HepG2 (cell line): ENCODE results near the gene CCT6A. TPM values are rescaled to one million over a fixed set of nuclear protein-coding genes. Genes with fewer than 3 reads are reported as not detected.
A peak's percentile ranks its signal among the peaks of the same experiment; 100 is the strongest.

ENCODE experiments used
- AGO1 ChIP-seq: fragments of 200-400 bp; formaldehyde crosslinking; IDR thresholded peaks from 2 replicates; pipeline ENCODE4 v1.6.1; 2017; ENCODE audit warnings: mild to moderate bottlenecking, low read depth, low read length, moderate library complexity; ENCODE audit not compliant: poor library complexity, severe bottlenecking
- ASH2L ChIP-seq: fragments of 300-600, 200-600 bp; sonication (generic); IDR thresholded peaks from 2 replicates; pipeline ENCODE4 v1.7.0; 2017; ENCODE audit warnings: low read depth, mild to moderate bottlenecking, moderate library complexity, mixed read lengths, low read length; ENCODE audit not compliant: insufficient read length
- GRHL1 ChIP-seq: sonication (generic); formaldehyde crosslinking; conservative IDR thresholded peaks from 2 replicates; pipeline ENCODE4 v1.8.0; 2022; ENCODE audit warnings: missing genetic modification reagents
- HOXA3 ChIP-seq: sonication (generic); formaldehyde crosslinking; IDR thresholded peaks from 2 replicates; pipeline ENCODE4 v1.5.0; 2020; ENCODE audit warnings: missing genetic modification reagents
- HOXA7 ChIP-seq: sonication (generic); formaldehyde crosslinking; IDR thresholded peaks from 2 replicates; pipeline ENCODE4 v1.8.1; 2022; ENCODE audit warnings: mild to moderate bottlenecking, missing genetic modification reagents, moderate library complexity
- KAT2B ChIP-seq: fragments of 150-350 bp; IDR thresholded peaks from 2 replicates; pipeline ENCODE4 v1.6.1; 2014; ENCODE audit warnings: low read depth, low read length, borderline replicate concordance
- NFIB ChIP-seq: sonication (generic); formaldehyde crosslinking; IDR thresholded peaks from 2 replicates; pipeline ENCODE4 v1.9.0; 2021; ENCODE audit warnings: missing genetic modification reagents, mild to moderate bottlenecking, borderline replicate concordance
- NR2F2 ChIP-seq: IDR thresholded peaks from 2 replicates; pipeline ENCODE4 v1.6.1; 2012; ENCODE audit warnings: low read depth, inconsistent platforms, borderline replicate concordance
- RBM22 ChIP-seq: fragments of 200-400 bp; formaldehyde crosslinking; optimal IDR thresholded peaks from 2 replicates; pipeline ENCODE3; 2017; ENCODE audit warnings: mild to moderate bottlenecking, low read length, moderate library complexity
- RXRB ChIP-seq: IDR thresholded peaks from 2 replicates; pipeline ENCODE4 v1.6.1; 2016; ENCODE audit warnings: borderline replicate concordance, missing genetic modification reagents, missing compliant biosample characterization
- SALL1 ChIP-seq: sonication (generic); formaldehyde crosslinking; IDR thresholded peaks from 2 replicates; pipeline ENCODE4 v1.8.0; 2022; ENCODE audit warnings: mild to moderate bottlenecking, missing genetic modification reagents
- STAT5B ChIP-seq: sonication (generic); formaldehyde crosslinking; IDR thresholded peaks from 2 replicates; pipeline ENCODE4 v1.4.0; 2020; ENCODE audit warnings: missing genetic modification reagents
- TCF7 ChIP-seq: sonication (generic); IDR thresholded peaks from 2 replicates; pipeline ENCODE4 v1.6.1; 2016; ENCODE audit warnings: antibody characterized with exemption, low read depth
- TFDP1 ChIP-seq: IDR thresholded peaks from 2 replicates; pipeline ENCODE4 v1.6.1; 2016; ENCODE audit warnings: missing compliant biosample characterization, missing genetic modification reagents, borderline replicate concordance
- ZBTB3 ChIP-seq: sonication (generic); formaldehyde crosslinking; IDR thresholded peaks from 2 replicates; pipeline ENCODE4 v1.4.0; 2020; ENCODE audit warnings: low read depth, mild to moderate bottlenecking, moderate library complexity, missing genetic modification reagents, borderline replicate concordance
- ZFY ChIP-seq: sonication (generic); formaldehyde crosslinking; IDR thresholded peaks from 2 replicates; pipeline ENCODE4 v1.4.0; 2020; ENCODE audit warnings: missing genetic modification reagents
- ZNF260 ChIP-seq: sonication (generic); formaldehyde crosslinking; IDR thresholded peaks from 2 replicates; pipeline ENCODE4 v1.4.0; 2020; ENCODE audit warnings: missing genetic modification reagents, low read depth, mild to moderate bottlenecking, borderline replicate concordance
- ZNF432 ChIP-seq: sonication (generic); formaldehyde crosslinking; IDR thresholded peaks from 2 replicates; pipeline ENCODE4 v1.5.0; 2020; ENCODE audit warnings: missing genetic modification reagents, mild to moderate bottlenecking, borderline replicate concordance
- ZNF670 ChIP-seq: sonication (generic); formaldehyde crosslinking; IDR thresholded peaks from 2 replicates; pipeline ENCODE4 v1.8.0; 2022; ENCODE audit warnings: mild to moderate bottlenecking, missing genetic modification reagents, borderline replicate concordance
- ZNF770 ChIP-seq: sonication (generic); formaldehyde crosslinking; IDR thresholded peaks from 2 replicates; pipeline ENCODE4 v1.5.0; 2020; ENCODE audit warnings: mild to moderate bottlenecking, missing genetic modification reagents
- ZNF773 ChIP-seq: sonication (generic); formaldehyde crosslinking; IDR thresholded peaks from 2 replicates; pipeline ENCODE4 v1.4.0; 2020; ENCODE audit warnings: missing genetic modification reagents, borderline replicate concordance
- ZNF780A ChIP-seq: sonication (generic); formaldehyde crosslinking; IDR thresholded peaks from 2 replicates; pipeline ENCODE4 v1.8.0; 2022; ENCODE audit warnings: mild to moderate bottlenecking, missing genetic modification reagents, moderate library complexity
- ZNF841 ChIP-seq: sonication (generic); formaldehyde crosslinking; IDR thresholded peaks from 2 replicates; pipeline ENCODE4 v1.8.1; 2023; ENCODE audit warnings: missing genetic modification reagents, borderline replicate concordance
- ZSCAN29 ChIP-seq: sonication (generic); formaldehyde crosslinking; conservative IDR thresholded peaks from 2 replicates; pipeline ENCODE4 v1.4.0; 2020; ENCODE audit warnings: mild to moderate bottlenecking, missing genetic modification reagents
- polyA plus RNA-seq, 8 experiments: library from polyadenylated mRNA; depleted of rRNA in 3 of 8; stranded (reverse) in 7 of 8; unstranded in 1 of 8; fragments of >200 nt; fragmentation: Illumina TruSeq in 4 of 8; extraction: Trizol in 4 of 8; gene quantifications; 2 replicates each; pipeline versions ENCODE4 v1.2.1 to v1.2.3, GENCODE V29; 2011 to 2016; ENCODE audit warnings: low read depth in 4 of 8, missing spikeins in 1 of 8, mixed read lengths in 1 of 8; ENCODE audit not compliant: insufficient read depth in 1 of 8
- total RNA-seq, 5 experiments: library from RNA; depleted of rRNA; stranded (reverse); fragments of >200 nt; fragmentation: Illumina TruSeq; extraction: Trizol; gene quantifications; 2 replicates each; pipeline ENCODE4 v1.2.3, GENCODE V29; 2016; ENCODE audit warnings: low read depth in 1 of 5
- TF ChIP-seq, protein P1 (sequence below): sonication (generic); formaldehyde crosslinking; IDR thresholded peaks from 2 replicates; pipeline ENCODE4 v1.4.0; 2020; ENCODE audit warnings: missing genetic modification reagents

CCT6A gene
- total and polyA plus RNA-seq, 2 of the 13 experiments (the other 11 are each of a cell fraction or from before 2014, with no cell fraction given): 219 to 292 TPM

DNA sequence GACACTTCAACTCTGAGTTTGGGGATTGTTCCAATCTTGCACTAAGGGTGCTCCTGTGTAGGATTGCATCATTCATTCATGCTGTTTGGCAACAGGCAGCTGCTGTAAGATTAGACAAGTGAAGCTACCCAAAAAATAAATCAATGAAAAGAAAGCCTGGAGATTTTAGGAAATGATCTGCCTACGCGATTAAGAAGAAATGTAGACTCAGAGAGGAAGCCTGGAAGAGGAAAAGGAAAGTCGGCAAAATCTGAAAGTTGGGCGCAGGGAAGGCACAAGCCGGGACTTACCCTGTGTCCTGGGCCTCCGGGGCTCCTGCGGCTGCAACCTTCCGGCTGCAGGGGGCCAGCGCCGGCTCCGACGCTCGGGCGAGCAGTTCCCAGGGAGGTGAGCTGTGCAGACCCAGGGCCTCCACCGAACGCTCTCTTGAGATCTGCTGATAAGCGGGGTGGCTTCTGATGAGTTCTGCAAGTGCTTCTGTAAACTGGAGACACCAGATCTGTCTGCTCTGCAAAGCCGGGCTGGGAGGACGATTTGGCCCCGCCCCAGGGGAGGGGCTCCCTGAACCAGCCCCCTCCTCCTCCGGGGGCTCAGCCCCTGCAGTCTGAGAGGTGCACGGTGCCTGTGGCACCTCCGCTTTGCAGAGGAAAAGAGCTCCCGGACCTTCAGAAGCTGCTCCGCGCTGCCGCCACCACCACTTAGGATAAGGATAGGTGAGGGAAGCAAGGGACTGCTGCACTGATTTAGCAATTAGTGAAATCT is 17.7 kb upstream of the CCT6A start (continued):
- TF ChIP-seq, protein P1, sequence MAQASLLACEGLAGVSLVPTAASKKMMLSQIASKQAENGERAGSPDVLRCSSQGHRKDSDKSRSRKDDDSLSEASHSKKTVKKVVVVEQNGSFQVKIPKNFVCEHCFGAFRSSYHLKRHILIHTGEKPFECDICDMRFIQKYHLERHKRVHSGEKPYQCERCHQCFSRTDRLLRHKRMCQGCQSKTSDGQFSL (CRISPR knock-in tag): no peak
- peak; percentile 87 for TF ChIP-seq ASH2L
- peak; percentile 48; the same call in 1 of the 2 replicates for TF ChIP-seq RXRB (CRISPR knock-in tag)
- no peak for TF ChIP-seq HOXA7
- no peak for TF ChIP-seq GRHL1
- TF ChIP-seq ZNF841 (CRISPR knock-in tag): no peak; the same call in 1 of the 2 replicates
- TF ChIP-seq ZNF432 (CRISPR knock-in tag): no peak
- no peak for TF ChIP-seq STAT5B (CRISPR knock-in tag)
- TF ChIP-seq AGO1: peak; percentile 83
- TF ChIP-seq HOXA3 (CRISPR knock-in tag): no peak; the same call in 1 of the 2 replicates
- TF ChIP-seq ZNF770: peak; percentile 73
- peak; percentile 76; the same call in 1 of the 2 replicates for TF ChIP-seq ZFY (CRISPR knock-in tag)
- 0 out of 2 replicates have a peak, but pooled peaks have one; percentile 66 for TF ChIP-seq ZBTB3
- peak; percentile 53; the same call in 1 of the 2 replicates for TF ChIP-seq NR2F2
- peak; percentile 72 for TF ChIP-seq SALL1 (CRISPR knock-in tag)
- TF ChIP-seq ZNF670: no peak
- no peak for TF ChIP-seq KAT2B
- TF ChIP-seq ZNF773 (CRISPR knock-in tag): no peak
- TF ChIP-seq RBM22: no peak
- no peak for TF ChIP-seq TFDP1 (CRISPR knock-in tag)
- no peak for TF ChIP-seq ZNF260
- no peak for TF ChIP-seq TCF7
- TF ChIP-seq ZSCAN29: no peak; the same call in 1 of the 2 replicates
- no peak for TF ChIP-seq NFIB
- no peak for TF ChIP-seq ZNF780A (CRISPR knock-in tag)
